Measurements from ENCODE around the gene DPPA4. TPM values are rescaled to one million over a fixed set of nuclear protein-coding genes. Genes with fewer than 3 reads are reported as not detected.

Gene DPPA4
- total RNA-seq, 4 donors from 2014 or later, result 0.90 TPM; not detected in 3

- no peak for TF ChIP-seq CTCF (IDR thresholded peaks at IDR 0.05)
- TF ChIP-seq POLR2A (IDR thresholded peaks at IDR 0.05), result no peak
- Histone ChIP-seq H3K9me3 (no peaks in the 10 kb centered on the region), H3K27ac (no peak overlapping the region), H3K27me3 (no peaks in the 10 kb centered on the region), H3K4me3 (no peak overlapping the region), H3K4me1 (no peaks in the 10 kb centered on the region), H3K36me3 (no peaks in the 10 kb centered on the region)
- no peak for DNase-seq
- intact Hi-C loops (cut with DNase I; ENCODE audit: low total_unique reads), result no loop called here
Measured at GRCh38 chr3:109328202-109328601, 9.1 kb downstream of the DPPA4 start.

GRCh38 chr3:109325657-109326056 is 11.7 kb downstream of the DPPA4 start:
- Histone ChIP-seq H3K9me3 (no peaks in the 10 kb centered on the region), H3K36me3 (no peaks in the 10 kb centered on the region), H3K27me3 (no peaks in the 10 kb centered on the region), H3K4me3 (no peak overlapping the region), H3K4me1 (no peaks in the 10 kb centered on the region), H3K27ac (no peak overlapping the region)
- intact Hi-C loops (cut with DNase I; ENCODE audit: low total_unique reads), result no loop called here
- no peak for DNase-seq
- TF ChIP-seq CTCF (IDR thresholded peaks at IDR 0.05) (no peak), POLR2A (IDR thresholded peaks at IDR 0.05) (no peak)

- Histone ChIP-seq H3K4me1 (no peaks in the 10 kb centered on the region), H3K4me3 (no peak overlapping the region), H3K27ac (no peak overlapping the region), H3K9me3 (no peaks in the 10 kb centered on the region), H3K36me3 (no peaks in the 10 kb centered on the region), H3K27me3 (no peaks in the 10 kb centered on the region)
- DNase-seq, result no peak
- TF ChIP-seq POLR2A (IDR thresholded peaks at IDR 0.05), result no peak
- TF ChIP-seq CTCF (IDR thresholded peaks at IDR 0.05), result no peak
- intact Hi-C loops (cut with DNase I; ENCODE audit: low total_unique reads), result no loop called here
Measured at GRCh38 chr3:109325109-109325508, 12.2 kb downstream of the DPPA4 start.

- H3K36me3 ChIP-seq, result no peaks in the 10 kb centered on the region
- H3K4me3 ChIP-seq, result no peak within 1 kb of the TSS
- TF ChIP-seq CTCF (IDR thresholded peaks at IDR 0.05) (no peak), POLR2A (IDR thresholded peaks at IDR 0.05) (no peak)
- DNase-seq, result no peak
- no peaks in the 10 kb centered on the region for H3K27me3 ChIP-seq
- no peak within 1 kb of the TSS for H3K27ac ChIP-seq
- H3K4me1 ChIP-seq, result no peaks in the 10 kb centered on the region
- intact Hi-C loops (cut with DNase I; ENCODE audit: low total_unique reads), result no loop called here
- no peaks in the 10 kb centered on the region for H3K9me3 ChIP-seq
Measured at GRCh38 chr3:109316162-109316730, 21.1 kb downstream of the DPPA4 start, which contains the start of gene DPPA2. DPPA2 (minus strand) TSS chr3:109316517; CDS start chr3:109314542, 1,975 bp downstream.

- Histone ChIP-seq H3K36me3 (no peaks in the 10 kb centered on the region), H3K4me1 (no peaks in the 10 kb centered on the region), H3K27me3 (no peaks in the 10 kb centered on the region), H3K9me3 (no peaks in the 10 kb centered on the region), H3K4me3 (no peak overlapping the region), H3K27ac (no peak overlapping the region)
- intact Hi-C loops (cut with DNase I; ENCODE audit: low total_unique reads), result no loop called here
- DNase-seq, result no peak
- no peak for TF ChIP-seq CTCF (IDR thresholded peaks at IDR 0.05)
- TF ChIP-seq POLR2A (IDR thresholded peaks at IDR 0.05), result no peak
Measured at GRCh38 chr3:109313061-109313460, 24.3 kb downstream of the DPPA4 start.
